LNCAP (cell line): ENCODE results near the gene RFTN1.

ENCODE experiments used
- TF ChIP-seq, protein P1 (sequence below): fragments of 450-650 bp; IDR thresholded peaks from 2 replicates; pipeline ENCODE4 v1.5.1; 2017; ENCODE audit warnings: mild to moderate bottlenecking

The RFTN1 gene

DNA sequence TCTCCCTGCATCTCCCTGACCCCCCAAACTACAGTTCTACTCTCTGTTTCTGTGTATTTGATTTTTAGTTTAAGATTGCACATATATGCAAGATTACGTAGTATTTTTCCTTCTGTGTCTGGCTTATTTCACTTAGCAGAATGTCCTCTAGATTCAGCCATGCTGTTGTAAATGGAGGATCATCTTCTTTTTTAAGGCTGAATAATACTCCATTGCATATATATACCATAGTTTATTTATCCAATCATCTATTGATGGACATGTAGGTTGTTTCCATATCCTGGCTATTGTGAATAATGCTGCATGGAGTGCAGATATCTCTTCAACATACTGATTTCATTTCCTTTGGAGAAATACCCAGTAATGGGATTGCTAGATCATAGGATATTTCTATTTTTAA lies 70.8 kb downstream of the RFTN1 start:
- TF ChIP-seq, protein P1, sequence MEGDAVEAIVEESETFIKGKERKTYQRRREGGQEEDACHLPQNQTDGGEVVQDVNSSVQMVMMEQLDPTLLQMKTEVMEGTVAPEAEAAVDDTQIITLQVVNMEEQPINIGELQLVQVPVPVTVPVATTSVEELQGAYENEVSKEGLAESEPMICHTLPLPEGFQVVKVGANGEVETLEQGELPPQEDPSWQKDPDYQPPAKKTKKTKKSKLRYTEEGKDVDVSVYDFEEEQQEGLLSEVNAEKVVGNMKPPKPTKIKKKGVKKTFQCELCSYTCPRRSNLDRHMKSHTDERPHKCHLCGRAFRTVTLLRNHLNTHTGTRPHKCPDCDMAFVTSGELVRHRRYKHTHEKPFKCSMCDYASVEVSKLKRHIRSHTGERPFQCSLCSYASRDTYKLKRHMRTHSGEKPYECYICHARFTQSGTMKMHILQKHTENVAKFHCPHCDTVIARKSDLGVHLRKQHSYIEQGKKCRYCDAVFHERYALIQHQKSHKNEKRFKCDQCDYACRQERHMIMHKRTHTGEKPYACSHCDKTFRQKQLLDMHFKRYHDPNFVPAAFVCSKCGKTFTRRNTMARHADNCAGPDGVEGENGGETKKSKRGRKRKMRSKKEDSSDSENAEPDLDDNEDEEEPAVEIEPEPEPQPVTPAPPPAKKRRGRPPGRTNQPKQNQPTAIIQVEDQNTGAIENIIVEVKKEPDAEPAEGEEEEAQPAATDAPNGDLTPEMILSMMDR, result no peak

DNA sequence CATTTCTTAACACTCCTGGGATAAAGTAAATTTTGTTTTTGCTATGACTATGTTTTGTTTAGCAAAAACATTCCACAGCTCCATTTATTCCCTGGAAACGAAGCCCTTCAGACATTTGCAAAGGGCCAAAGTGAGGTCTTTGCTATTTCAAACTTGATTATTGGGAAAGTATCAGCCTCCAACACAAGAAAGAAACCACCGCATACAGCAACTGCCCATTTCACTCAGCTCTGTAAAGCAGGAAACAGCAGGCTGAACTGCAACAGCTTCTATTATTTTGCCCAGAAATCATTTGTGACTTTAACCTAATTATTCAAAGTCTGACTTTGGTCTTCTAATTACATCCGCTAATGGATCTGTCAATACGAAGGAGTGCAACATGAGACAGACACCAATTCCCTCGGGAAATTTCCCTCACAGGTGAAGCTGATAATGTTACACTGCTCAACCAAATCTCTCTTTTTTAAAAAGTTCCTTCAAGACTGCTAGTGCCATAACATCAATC lies 72.1 kb downstream of the RFTN1 start:
- TF ChIP-seq, protein P1, result no peak

DNA sequence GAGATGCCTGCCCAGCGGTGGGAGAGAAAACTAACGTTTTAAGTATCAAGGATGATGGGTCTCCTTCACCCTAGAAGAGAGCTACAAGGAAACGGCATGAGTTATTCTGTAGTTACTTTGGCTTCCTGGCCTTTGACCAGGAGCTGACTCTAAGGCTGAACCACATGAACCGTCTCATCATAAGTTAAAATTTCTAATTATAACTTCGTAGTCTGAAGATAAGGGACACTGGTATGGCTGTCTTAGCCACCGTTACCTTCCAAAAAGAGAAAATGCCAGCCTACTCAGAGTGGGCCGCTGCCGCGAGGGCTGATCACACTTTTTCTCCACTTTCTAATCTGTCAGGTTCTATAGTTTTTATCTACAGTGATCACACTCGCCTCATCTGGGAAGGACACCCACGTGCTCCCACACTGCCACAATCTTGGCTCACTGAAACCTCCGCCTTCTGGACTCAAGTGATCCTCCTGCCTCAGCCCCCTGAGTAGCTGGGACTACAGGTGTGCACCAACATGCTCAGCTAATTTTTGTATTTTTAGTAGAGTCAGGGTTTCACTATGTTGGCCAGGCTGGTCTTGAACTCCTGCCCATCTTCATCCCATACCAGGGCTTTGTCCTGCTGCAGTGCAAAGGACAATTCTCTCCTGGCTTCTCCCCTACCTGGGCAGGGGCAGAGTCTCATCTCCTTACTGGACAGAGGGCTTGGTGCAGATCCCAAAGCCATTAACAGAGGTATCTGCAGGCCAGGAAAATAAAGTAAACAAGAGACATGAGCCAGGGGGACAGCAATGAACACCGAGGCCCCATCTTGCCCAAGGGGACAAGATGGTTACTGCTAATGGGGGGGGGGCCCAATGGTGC lies 73.4 kb downstream of the RFTN1 start:
- TF ChIP-seq, protein P1, result no peak

DNA sequence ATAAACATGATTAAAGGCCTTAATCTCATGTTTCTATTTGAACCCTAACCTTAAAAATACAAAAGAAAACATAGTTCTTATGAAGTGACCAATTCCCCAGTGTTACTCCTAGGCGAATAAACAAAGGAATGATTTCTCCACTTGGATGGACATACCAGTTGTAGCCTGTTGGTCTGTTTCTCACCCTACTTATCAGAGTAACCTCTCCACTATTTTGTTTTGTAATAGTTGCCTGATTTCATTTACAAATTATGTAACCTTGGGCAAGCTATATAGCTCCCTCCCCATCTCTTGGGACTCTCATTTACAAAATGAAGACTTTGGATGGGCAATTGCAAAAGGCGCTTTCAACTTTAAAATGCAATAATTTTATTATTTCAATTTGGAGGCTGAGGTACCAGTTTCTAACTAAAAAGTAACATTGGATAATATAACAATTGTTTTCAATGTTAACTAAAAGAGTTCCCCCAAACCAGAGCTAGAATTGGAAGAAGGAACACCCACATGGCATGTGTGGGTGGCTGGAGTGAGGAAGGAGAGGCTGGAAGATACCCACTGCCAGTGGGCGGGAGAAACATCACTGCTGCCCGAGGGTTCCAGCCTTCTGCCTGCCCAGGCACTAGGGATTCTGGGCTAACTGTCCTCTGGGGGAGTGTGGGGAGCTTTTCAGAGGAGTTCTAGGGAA lies 74.2 kb downstream of the RFTN1 start:
- TF ChIP-seq, protein P1, result no peak

DNA sequence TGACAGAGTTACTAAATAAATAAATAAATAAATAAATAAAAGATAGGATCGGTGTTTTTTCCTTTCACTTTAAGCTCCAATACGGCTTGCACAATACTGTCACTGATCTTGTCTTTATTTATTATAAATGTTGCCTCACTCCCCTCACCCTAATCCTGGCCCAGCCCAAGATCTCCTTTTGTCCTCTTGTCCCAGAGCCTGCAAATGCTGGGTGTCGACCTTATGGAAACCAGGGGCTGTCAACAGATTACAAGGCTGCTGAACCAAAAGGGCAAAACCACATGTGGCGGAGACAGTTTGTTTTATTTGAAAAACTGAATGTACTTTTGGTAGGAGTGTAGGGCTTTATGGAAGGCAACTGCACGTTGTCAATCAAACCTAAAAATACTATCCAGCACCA lies 75.9 kb downstream of the RFTN1 start:
- TF ChIP-seq, protein P1, result no peak

DNA sequence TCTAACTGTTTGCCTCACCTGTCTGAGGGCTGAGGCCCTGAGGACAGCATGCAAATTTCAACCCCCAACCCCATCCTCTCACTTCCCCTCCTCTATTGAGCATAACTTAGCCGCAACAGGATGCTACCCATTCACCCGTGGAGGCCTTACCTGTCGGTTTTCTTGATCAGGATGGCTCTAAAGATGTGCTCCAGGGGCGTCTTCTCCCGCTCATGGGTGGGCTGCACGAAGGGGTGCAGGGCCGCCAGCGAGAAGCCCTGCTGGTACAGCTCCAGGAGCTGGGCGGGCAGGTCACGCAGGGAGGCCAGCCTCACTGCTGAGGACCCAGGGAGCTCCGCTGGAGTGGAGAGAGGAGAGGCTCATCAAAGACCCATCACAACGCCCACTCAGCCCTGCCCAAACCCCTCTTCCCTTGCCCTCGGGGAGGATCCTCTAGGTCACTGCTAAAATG lies 79.8 kb downstream of the RFTN1 start:
- TF ChIP-seq, protein P1, result no peak

DNA sequence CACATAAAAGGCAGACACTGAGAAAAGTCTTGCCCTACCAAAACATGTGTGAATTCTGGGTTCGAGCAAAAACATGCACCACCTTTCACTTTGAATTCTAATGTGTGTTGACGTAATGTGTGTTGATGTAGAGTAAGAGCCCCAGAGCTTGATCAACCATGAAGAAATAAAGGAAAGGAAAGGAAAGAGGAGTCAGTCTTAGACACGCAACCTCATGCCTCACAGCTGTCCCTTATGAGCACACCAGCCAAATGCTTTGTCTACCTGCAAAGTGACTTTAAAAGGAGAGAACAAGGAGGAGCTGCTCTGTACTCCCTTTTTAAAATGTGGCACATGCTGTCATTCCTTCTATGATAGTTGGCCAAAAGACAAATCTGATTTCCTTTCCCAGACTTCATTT lies 80.8 kb downstream of the RFTN1 start:
- TF ChIP-seq, protein P1, result no peak
